Hepatocyte (in vitro differentiated cells): ENCODE results near the gene PRKAG1. TPM values are rescaled to one million over a fixed set of nuclear protein-coding genes. Genes with fewer than 3 reads are reported as not detected.

Experiments used
- DNase-seq: peaks from one replicate; pipeline ENCODE4 v3.0.0-alpha.2; 2016; ENCODE audit warnings: low spot score
- H2AFZ ChIP-seq: fragments of 200-600 bp; sonication (generic); 2 replicates; pipeline ENCODE4 v1.6.0; 2016; ENCODE audit warnings: antibody characterized with exemption, mild to moderate bottlenecking
- H3K27ac ChIP-seq: fragments of 200-600 bp; sonication (generic); 2 replicates; pipeline ENCODE4 v1.5.1; 2016; ENCODE audit warnings: mild to moderate bottlenecking
- H3K27me3 ChIP-seq: fragments of 200-600 bp; sonication (generic); 2 replicates; pipeline ENCODE4 v1.6.1; 2016
- H3K36me3 ChIP-seq: fragments of 200-600 bp; sonication (generic); replicated peaks from 2 replicates; pipeline ENCODE4 v1.5.1; 2016; ENCODE audit warnings: low read depth; ENCODE audit not compliant: insufficient read depth
- H3K4me1 ChIP-seq: fragments of 200-600 bp; sonication (generic); 2 replicates; pipeline ENCODE4 v1.5.1; 2016; ENCODE audit warnings: mild to moderate bottlenecking, moderate library complexity; ENCODE audit not compliant: insufficient read depth
- H3K4me2 ChIP-seq: fragments of 200-600 bp; sonication (generic); 2 replicates; pipeline ENCODE4 v1.6.0; 2016
- H3K4me3 ChIP-seq: fragments of 200-600 bp; sonication (generic); 2 replicates; pipeline ENCODE4 v1.5.1; 2016; ENCODE audit warnings: mild to moderate bottlenecking
- H3K79me2 ChIP-seq: fragments of 200-600 bp; sonication (generic); 2 replicates; pipeline ENCODE4 v1.6.0; 2017; ENCODE audit warnings: mild to moderate bottlenecking
- H3K9me2 ChIP-seq: fragments of 200-600 bp; sonication (generic); replicated peaks from 2 replicates; pipeline ENCODE4 v1.6.0; 2017; ENCODE audit warnings: mild to moderate bottlenecking; ENCODE audit not compliant: insufficient read depth
- H3K9me3 ChIP-seq: fragments of 200-600 bp; sonication (generic); 2 replicates; pipeline ENCODE4 v1.5.1; 2016; ENCODE audit warnings: low read depth, mild to moderate bottlenecking
- H4K20me1 ChIP-seq: fragments of 200-600 bp; sonication (generic); 2 replicates; pipeline ENCODE4 v1.6.0; 2016; ENCODE audit warnings: mild to moderate bottlenecking; ENCODE audit not compliant: insufficient read depth, poor library complexity, severe bottlenecking
- CTCF ChIP-seq: fragments of 200-600 bp; sonication (generic); IDR thresholded peaks from 2 replicates; pipeline ENCODE4 v1.5.1; 2016; ENCODE audit warnings: antibody characterized with exemption, mild to moderate bottlenecking; ENCODE audit not compliant: poor library complexity
- EZH2 ChIP-seq: fragments of 200-600 bp; sonication (generic); IDR thresholded peaks from 2 replicates; pipeline ENCODE4 v1.6.1; 2016; ENCODE audit warnings: antibody characterized with exemption, mild to moderate bottlenecking, borderline replicate concordance
- EZH2phosphoT487 ChIP-seq: fragments of 200-600 bp; sonication (generic); IDR thresholded peaks from one replicate; pipeline ENCODE4 v1.6.1; 2018; ENCODE audit warnings: antibody characterized with exemption, mild to moderate bottlenecking, low read depth, moderate library complexity; ENCODE audit not compliant: unreplicated experiment, severe bottlenecking
- WGBS: methylation state at CpG from one replicate; pipeline ENCODE4 v1.1.6; 2016; ENCODE audit warnings: low lambda C conversion rate; ENCODE audit errors: missing lambda C conversion rate; 5-methylcytosine and 5-hydroxymethylcytosine counted together
- polyA plus RNA-seq: library from polyadenylated mRNA; unstranded; fragments of >200 nt; fragmentation: Nextera tagmentation; extraction: Ambion mirVana; gene quantifications from 2 replicates; pipeline ENCODE4 v1.2.1, GENCODE V29; 2016
- small RNA-seq: library from RNA; depleted of rRNA; stranded (forward); fragments of <200 nt; gene quantifications from one replicate; pipeline ENCODE3, GENCODE V24; 2014
- total RNA-seq: library from RNA; depleted of rRNA; stranded (reverse); fragments of >200 nt; gene quantifications from 2 replicates; pipeline ENCODE4 v1.2.3, GENCODE V29; 2014

PRKAG1 gene
- total and polyA plus RNA-seq, 2 experiments from 2014 or later = 46.0 to 61.5 TPM

GRCh38 chr12:48954061-48954460 is 64.5 kb downstream of the PRKAG1 start:
- TF ChIP-seq EZH2phosphoT487 (no peak), CTCF (no peak), EZH2 (no peak)
- Histone ChIP-seq H3K27ac (no peak overlapping the region), H3K9me3 (no peaks in the 10 kb centered on the region), H3K27me3 (no peaks in the 10 kb centered on the region), H3K9me2 (no peaks in the 10 kb centered on the region), H2AFZ (no peak overlapping the region), H3K36me3 (no peaks in the 10 kb centered on the region), H3K4me1 (peaks cover 16% of the 10 kb centered on the region), H3K79me2 (peaks cover 70% of the 10 kb centered on the region), H4K20me1 (peaks cover 54% of the 10 kb centered on the region), H3K4me3 (no peak overlapping the region), H3K4me2 (no peak overlapping the region)
- WGBS = 98% methylated on average over 3 of the region's 3 CpGs
- no peak for DNase-seq

GRCh38 chr12:48952691-48953090 is 65.9 kb downstream of the PRKAG1 start:
- TF ChIP-seq CTCF = no peak
- no peak for TF ChIP-seq EZH2phosphoT487
- no peak for TF ChIP-seq EZH2
- no peak for DNase-seq
- H3K27me3 ChIP-seq = no peaks in the 10 kb centered on the region
- H3K4me3 ChIP-seq = no peak overlapping the region
- 92% methylated on average over 4 of the region's 4 CpGs for whole genome bisulfite sequencing
- H3K36me3 ChIP-seq = no peaks in the 10 kb centered on the region
- peaks cover 9% of the 10 kb centered on the region for H3K4me1 ChIP-seq
- H2AFZ ChIP-seq = no peak overlapping the region
- no peak overlapping the region for H3K27ac ChIP-seq
- peaks cover 83% of the 10 kb centered on the region for H3K79me2 ChIP-seq
- H3K9me2 ChIP-seq = no peaks in the 10 kb centered on the region
- no peaks in the 10 kb centered on the region for H3K9me3 ChIP-seq
- peaks cover 65% of the 10 kb centered on the region for H4K20me1 ChIP-seq
- no peak overlapping the region for H3K4me2 ChIP-seq

Small RNA genes within 50 kb of the gene (small RNA-seq; reads per million reads assigned to genes)
- not detected for gene RNU6-940P

Other genes with a start within 250 kb of the PRKAG1 start
- gene ADCY6, start 229.7 kb downstream of the PRKAG1 start, total RNA-seq = 27.9 and 37.7 TPM in 2 replicates
- gene ADCY6, start 229.7 kb downstream of the PRKAG1 start, polyA plus RNA-seq = 19.0 and 22.7 TPM in 2 replicates
- gene CACNB3, start 200.3 kb downstream of the PRKAG1 start, total RNA-seq = 14.2 and 23.2 TPM in 2 replicates
- gene CACNB3, start 200.3 kb downstream of the PRKAG1 start, polyA plus RNA-seq = 24.1 and 28.6 TPM in 2 replicates
- gene DDX23, start 166.6 kb downstream of the PRKAG1 start, total RNA-seq = 73.1 and 74.8 TPM in 2 replicates
- gene DDX23, start 166.6 kb downstream of the PRKAG1 start, polyA plus RNA-seq = 41.7 and 46.5 TPM in 2 replicates
- gene RND1, start 152.9 kb downstream of the PRKAG1 start, total RNA-seq = 25.8 and 39.1 TPM in 2 replicates
- gene RND1, start 152.9 kb downstream of the PRKAG1 start, polyA plus RNA-seq = 78.5 and 99.1 TPM in 2 replicates
- 30.4 and 37.8 TPM in 2 replicates for gene FKBP11, start 93.3 kb downstream of the PRKAG1 start, total RNA-seq
- 201 and 232 TPM in 2 replicates for gene FKBP11, start 93.3 kb downstream of the PRKAG1 start, polyA plus RNA-seq
- 67.7 and 71.3 TPM in 2 replicates for gene ARF3, start 61.3 kb downstream of the PRKAG1 start, total RNA-seq
- gene ARF3, start 61.3 kb downstream of the PRKAG1 start, polyA plus RNA-seq = 57.6 and 61.6 TPM in 2 replicates
- 0.30 TPM in 1 of 2 replicates, not detected in the other for gene WNT10B, start 47.0 kb downstream of the PRKAG1 start, total RNA-seq
- 0.77 and 1.1 TPM in 2 replicates for gene WNT10B, start 47.0 kb downstream of the PRKAG1 start, polyA plus RNA-seq
- gene WNT1, start 40.5 kb downstream of the PRKAG1 start, total RNA-seq = not detected in 2 replicates
- gene WNT1, start 40.5 kb downstream of the PRKAG1 start, polyA plus RNA-seq = not detected in 2 replicates
- gene DDN, start 19.4 kb downstream of the PRKAG1 start, total RNA-seq = 0.10 and 0.20 TPM in 2 replicates
- not detected in 2 replicates for gene DDN, start 19.4 kb downstream of the PRKAG1 start, polyA plus RNA-seq
- 18.2 and 37.3 TPM in 2 replicates for gene KMT2D, start 42.0 kb upstream of the PRKAG1 start, total RNA-seq
- gene KMT2D, start 42.0 kb upstream of the PRKAG1 start, polyA plus RNA-seq = 31.2 and 39.8 TPM in 2 replicates
- gene RHEBL1, start 51.2 kb upstream of the PRKAG1 start, total RNA-seq = 0.30 TPM in 1 of 2 replicates, not detected in the other
- gene RHEBL1, start 51.2 kb upstream of the PRKAG1 start, polyA plus RNA-seq = not detected in 2 replicates
- gene DHH, start 76.0 kb upstream of the PRKAG1 start, total RNA-seq = 0.28 TPM in 1 of 2 replicates, not detected in the other
- gene DHH, start 76.0 kb upstream of the PRKAG1 start, polyA plus RNA-seq = not detected in 2 replicates
- gene LMBR1L, start 92.1 kb upstream of the PRKAG1 start, total RNA-seq = 33.3 and 55.1 TPM in 2 replicates
- 74.1 and 79.8 TPM in 2 replicates for gene LMBR1L, start 92.1 kb upstream of the PRKAG1 start, polyA plus RNA-seq
- 652 and 722 TPM in 2 replicates for gene TUBA1B, start 112.6 kb upstream of the PRKAG1 start, total RNA-seq
- gene TUBA1B, start 112.6 kb upstream of the PRKAG1 start, polyA plus RNA-seq = 558 and 608 TPM in 2 replicates
- gene TUBA1A, start 170.3 kb upstream of the PRKAG1 start, total RNA-seq = 358 and 379 TPM in 2 replicates
- 333 and 338 TPM in 2 replicates for gene TUBA1A, start 170.3 kb upstream of the PRKAG1 start, polyA plus RNA-seq
- 422 and 528 TPM in 2 replicates for gene TUBA1C, start 246.3 kb upstream of the PRKAG1 start, total RNA-seq
- 198 and 252 TPM in 2 replicates for gene TUBA1C, start 246.3 kb upstream of the PRKAG1 start, polyA plus RNA-seq